Type B pancreatic cell (in vitro differentiated cells): ENCODE data around the gene MTF1. TPM values are rescaled to one million over a fixed set of nuclear protein-coding genes. Genes with fewer than 3 reads are reported as not detected.

Source experiments
- DNase-seq: peaks from one replicate; pipeline ENCODE4 v3.0.0; 2021; ENCODE audit warnings: mixed read lengths; ENCODE audit not compliant: unreplicated experiment; ENCODE audit errors: extremely low spot score
- H3K27ac Mint-ChIP-seq: 2 replicates; pipeline ENCODE4 v1.8.0; 2021; ENCODE audit warnings: mild to moderate bottlenecking, mixed read lengths
- H3K27me3 Mint-ChIP-seq: 2 replicates; pipeline ENCODE4 v1.8.0; 2021; ENCODE audit warnings: mixed read lengths
- H3K36me3 Mint-ChIP-seq: 2 replicates; pipeline ENCODE4 v1.8.0; 2021; ENCODE audit warnings: mixed read lengths
- H3K4me1 Mint-ChIP-seq: one replicate; pipeline ENCODE4 v1.8.0; 2021; ENCODE audit warnings: mixed read lengths; ENCODE audit not compliant: unreplicated experiment
- H3K4me3 Mint-ChIP-seq: 2 replicates; pipeline ENCODE4 v1.8.0; 2021; ENCODE audit warnings: mild to moderate bottlenecking, mixed read lengths
- H3K9me3 Mint-ChIP-seq: 2 replicates; pipeline ENCODE4 v1.8.0; 2021; ENCODE audit warnings: mixed read lengths
- CTCF ChIP-seq: fragments of 200-600 bp; sonication (generic); conservative IDR thresholded peaks from 2 replicates; pipeline ENCODE4 v1.5.0; 2021; ENCODE audit warnings: antibody characterized with exemption, mild to moderate bottlenecking
- total RNA-seq: library from RNA; stranded (reverse); gene quantifications from 2 replicates; pipeline ENCODE4 v1.2.1, GENCODE V29; 2021; ENCODE audit warnings: low replicate concordance

Gene MTF1
- total RNA-seq, 1 donor from 2014 or later: 20.5 TPM

- Mint-ChIP-seq H3K4me3 (peak overlapping the region; percentile 72), H3K27ac (peak overlapping the region; percentile 91), H3K9me3 (no peaks in the 10 kb centered on the region), H3K27me3 (no peaks in the 10 kb centered on the region), H3K4me1 (peaks cover 18% of the 10 kb centered on the region), H3K36me3 (peaks cover 14% of the 10 kb centered on the region)
- TF ChIP-seq CTCF: no peak
- no peak for DNase-seq
These were observed 2.9 kb upstream of the MTF1 start for GRCh38 chr1:37862330-37862729.

GRCh38 chr1:37861151-37861550 lies 1.8 kb upstream of the MTF1 start:
- DNase-seq: no peak
- Mint-ChIP-seq H3K27me3 (no peaks in the 10 kb centered on the region), H3K27ac (peak overlapping the region; percentile 48), H3K9me3 (no peaks in the 10 kb centered on the region), H3K4me1 (peaks cover 18% of the 10 kb centered on the region), H3K36me3 (peaks cover 18% of the 10 kb centered on the region), H3K4me3 (peak overlapping the region; percentile 100)
- no peak for TF ChIP-seq CTCF

DNA sequence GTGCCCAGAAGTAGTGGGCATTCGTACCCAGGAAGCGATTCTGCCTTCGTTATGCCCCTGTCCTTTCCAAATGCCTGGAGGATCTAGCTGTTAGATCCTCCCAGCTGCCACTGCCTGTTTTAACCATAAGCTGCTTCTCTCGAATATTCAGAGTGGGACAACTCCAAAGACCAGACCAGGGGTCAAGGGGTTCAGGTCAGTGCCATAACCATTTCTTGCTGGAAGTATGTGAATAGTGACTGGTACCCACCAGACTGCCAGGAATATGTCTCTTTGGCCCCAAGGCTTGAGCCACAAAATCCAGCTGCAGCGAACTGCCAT lies 914 bp upstream of the MTF1 start:
- Mint-ChIP-seq H3K4me1 (peaks cover 18% of the 10 kb centered on the region), H3K27ac (peak overlapping the region; percentile 98), H3K36me3 (peaks cover 17% of the 10 kb centered on the region), H3K27me3 (no peaks in the 10 kb centered on the region), H3K4me3 (peak overlapping the region; percentile 100), H3K9me3 (no peaks in the 10 kb centered on the region)
- peak; percentile 48 for TF ChIP-seq CTCF
- DNase-seq: no peak

DNA sequence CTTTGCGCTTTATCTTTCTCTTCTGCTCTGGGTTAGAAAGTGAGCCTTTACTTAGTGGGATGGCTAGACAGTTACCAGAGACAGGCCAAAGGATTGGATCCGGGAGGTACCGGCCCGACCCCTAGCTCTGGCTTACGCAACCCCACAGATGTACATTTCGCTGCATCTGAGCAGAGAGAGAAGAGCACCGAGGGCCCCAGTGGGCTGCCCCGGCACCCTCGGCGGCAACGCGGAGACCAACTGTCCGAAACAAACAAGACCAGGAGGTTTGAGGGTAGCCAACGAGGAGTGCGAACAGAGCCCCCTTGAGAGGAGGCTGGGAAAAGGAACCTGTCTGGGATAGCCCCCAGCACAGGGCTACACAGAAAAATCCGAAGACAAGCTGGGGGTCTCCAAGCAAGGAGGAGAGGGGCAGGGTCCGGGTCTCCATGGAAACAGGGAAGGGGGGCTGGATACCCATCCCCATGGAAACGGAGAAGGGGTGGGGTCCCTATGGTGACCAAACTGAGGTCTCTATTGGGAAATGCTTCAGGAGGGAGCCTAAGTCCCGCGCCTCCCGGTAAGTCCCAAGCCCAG lies 373 bp downstream of the MTF1 start:
- DNase-seq: no peak
- Mint-ChIP-seq H3K4me1 (peaks cover 22% of the 10 kb centered on the region), H3K27me3 (no peaks in the 10 kb centered on the region), H3K36me3 (peaks cover 14% of the 10 kb centered on the region), H3K4me3 (peak overlapping the region; percentile 100), H3K27ac (peak overlapping the region; percentile 98), H3K9me3 (no peaks in the 10 kb centered on the region)
- no peak for TF ChIP-seq CTCF

DNA sequence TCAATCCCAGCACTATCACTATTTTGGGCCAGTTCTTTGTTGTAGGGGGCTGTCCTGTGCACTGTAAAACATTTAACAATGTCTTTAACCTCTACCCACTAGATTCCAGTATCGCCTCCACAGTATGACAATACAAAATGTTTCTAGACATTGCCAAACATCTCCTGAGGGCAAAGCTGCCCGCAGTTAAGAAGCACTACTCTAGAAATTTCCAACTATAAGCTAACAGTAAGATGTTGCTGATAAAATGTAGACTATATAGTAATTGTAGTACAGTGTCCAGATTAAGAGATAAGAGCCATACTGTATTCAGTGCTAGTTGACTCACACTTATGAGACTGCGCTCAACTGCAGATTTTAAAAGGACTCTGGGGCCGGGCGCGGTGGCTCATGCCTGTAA lies 5.0 kb downstream of the MTF1 start:
- H3K4me3 Mint-ChIP-seq: no peak overlapping the region
- no peak for DNase-seq
- no peaks in the 10 kb centered on the region for H3K9me3 Mint-ChIP-seq
- peaks cover 18% of the 10 kb centered on the region for H3K4me1 Mint-ChIP-seq
- H3K27ac Mint-ChIP-seq: no peak overlapping the region
- H3K27me3 Mint-ChIP-seq: no peaks in the 10 kb centered on the region
- H3K36me3 Mint-ChIP-seq: peaks cover 15% of the 10 kb centered on the region
- no peak for TF ChIP-seq CTCF

GRCh38 chr1:37853157-37853556 lies 6.2 kb downstream of the MTF1 start:
- Mint-ChIP-seq H3K4me1 (peaks cover 12% of the 10 kb centered on the region), H3K36me3 (peaks cover 15% of the 10 kb centered on the region), H3K4me3 (no peak overlapping the region), H3K27me3 (no peaks in the 10 kb centered on the region), H3K9me3 (no peaks in the 10 kb centered on the region), H3K27ac (no peak overlapping the region)
- DNase-seq: no peak
- TF ChIP-seq CTCF: no peak
